B cell (primary cell): Measurements from ENCODE around the gene TMEM234. TPM values are rescaled to one million over a fixed set of nuclear protein-coding genes. Genes with fewer than 3 reads are reported as not detected.

Experiments
- ATAC-seq: fragments of 200-7000 bp; cut with Tn5 transposase; one replicate; pipeline ENCODE4 v1.10.0; 2021; ENCODE audit warnings: low read depth, mild to moderate bottlenecking, moderate number of reproducible peaks, moderate library complexity
- CTCF ChIA-PET: fragments of 350-600 bp; sonication (Branson Sonifier 250); formaldehyde crosslinking; loops from one replicate; lab custom pipeline; 2021; ENCODE audit warnings: antibody characterized with exemption, inconsistent platforms; lab: Charles Lee
- POLR2A ChIA-PET: fragments of 350-600 bp; sonication (Branson Sonifier 250); formaldehyde crosslinking; loops from one replicate; lab custom pipeline; 2021; ENCODE audit warnings: antibody characterized with exemption; lab: Charles Lee
- DNase-seq: peaks from one replicate; pipeline ENCODE4 v3.0.0; 2013
- H2AFZ ChIP-seq: 2 replicates; pipeline ENCODE4 v1.6.1; 2012; ENCODE audit warnings: mild to moderate bottlenecking, low read depth, low read length; ENCODE audit not compliant: insufficient read depth, poor library complexity, severe bottlenecking
- H3K27ac ChIP-seq, 2 donors: 1 replicate in 1 of 2; 2 replicates in 1 of 2; pipeline ENCODE4 v1.5.1; 2012 to 2013; ENCODE audit warnings: low read length in 2 of 2, mild to moderate bottlenecking in 2 of 2, moderate library complexity in 1 of 2
- H3K27me3 ChIP-seq, 4 experiments: fragments of 200-600 bp in 1 of 4; sonication (generic) in 1 of 4; replicated peaks in 1 of 4; 1 replicate in 2 of 4; 2 replicates in 2 of 4; pipeline versions ENCODE4 v1.6.1 to v1.7.0; 2013 to 2016; ENCODE audit warnings: low read length in 3 of 4, mild to moderate bottlenecking in 2 of 4, mixed read lengths in 1 of 4, moderate library complexity in 1 of 4; ENCODE audit not compliant: insufficient read depth in 4 of 4, control insufficient read depth in 3 of 4; ENCODE audit errors: control extremely low read depth in 1 of 4
- H3K36me3 ChIP-seq, 2 experiments: replicated peaks in 1 of 2; 1 replicate in 1 of 2; 2 replicates in 1 of 2; pipeline versions ENCODE4 v1.6.1 to v1.7.1; 2013; ENCODE audit warnings: low read length in 1 of 2; ENCODE audit not compliant: insufficient read depth in 2 of 2, control insufficient read depth in 1 of 2; ENCODE audit errors: control extremely low read depth in 1 of 2, extremely low read depth in 1 of 2
- H3K4me1 ChIP-seq, 2 donors: fragments of 200-600 bp in 1 of 2; sonication (generic) in 1 of 2; 1 replicate in 1 of 2; 2 replicates in 1 of 2; pipeline versions ENCODE4 v1.5.1 to v1.6.1; 2013 to 2017; ENCODE audit warnings: low read length in 2 of 2; ENCODE audit not compliant: control insufficient read depth in 2 of 2, insufficient read depth in 2 of 2
- H3K4me2 ChIP-seq: replicated peaks from 2 replicates; pipeline ENCODE3; 2012; ENCODE audit warnings: mild to moderate bottlenecking, low read depth, low read length; ENCODE audit not compliant: poor library complexity, severe bottlenecking
- H3K4me3 ChIP-seq, 5 experiments: fragments of 200-600 bp in 1 of 5; sonication (generic) in 1 of 5; 1 replicate in 3 of 5; 2 replicates in 2 of 5; pipeline versions ENCODE4 v1.5.1 to v1.7.0; 2011 to 2016; ENCODE audit warnings: low read length in 4 of 5, mild to moderate bottlenecking in 4 of 5, low read depth in 2 of 5, control low read depth in 1 of 5, moderate library complexity in 1 of 5; ENCODE audit not compliant: insufficient read depth in 1 of 5; ENCODE audit errors: control extremely low read depth in 1 of 5, extremely low read depth in 1 of 5
- H3K79me2 ChIP-seq: fragments of 200-600 bp; sonication (generic); one replicate; pipeline ENCODE4 v1.6.0; 2016; ENCODE audit warnings: low read length; ENCODE audit not compliant: control insufficient read depth, insufficient read depth
- H3K9ac ChIP-seq: fragments of 200-600 bp; sonication (generic); 2 replicates; pipeline ENCODE4 v1.6.1; 2017; ENCODE audit warnings: mild to moderate bottlenecking, low read length, moderate library complexity
- H3K9me3 ChIP-seq, 3 donors: one replicate each; pipeline versions ENCODE4 v1.6.1 to v1.7.1; 2013; ENCODE audit warnings: low read length in 2 of 3; ENCODE audit not compliant: control insufficient read depth in 2 of 3, insufficient read depth in 1 of 3; ENCODE audit errors: control extremely low read depth in 1 of 3
- H4K20me1 ChIP-seq: 2 replicates; pipeline ENCODE4 v1.6.0; 2012; ENCODE audit warnings: mild to moderate bottlenecking, low read length; ENCODE audit not compliant: insufficient read depth, control insufficient read depth, poor library complexity, severe bottlenecking
- H3K27ac Mint-ChIP-seq: one replicate; pipeline ENCODE4 v1.8.0; 2021; ENCODE audit warnings: mixed read lengths
- H3K27me3 Mint-ChIP-seq: one replicate; pipeline ENCODE4 v1.8.0; 2021; ENCODE audit warnings: mixed read lengths
- H3K4me1 Mint-ChIP-seq: one replicate; pipeline ENCODE4 v1.8.0; 2021; ENCODE audit warnings: mixed read lengths
- H3K4me3 Mint-ChIP-seq: one replicate; pipeline ENCODE4 v1.8.0; 2021; ENCODE audit warnings: mixed read lengths
- H3K9me3 Mint-ChIP-seq: one replicate; pipeline ENCODE4 v1.8.0; 2022; ENCODE audit warnings: mixed read lengths; ENCODE audit not compliant: insufficient read depth
- EZH2 ChIP-seq: IDR thresholded peaks from 2 replicates; pipeline ENCODE4 v1.6.1; 2012; ENCODE audit warnings: borderline replicate concordance, low read depth, mild to moderate bottlenecking, moderate library complexity, low read length; ENCODE audit not compliant: insufficient read depth, poor library complexity, severe bottlenecking
- WGBS: methylation state at CpG from one replicate; pipeline ENCODE4 v1.1.5; 2013; ENCODE audit warnings: missing lambda C conversion rate; ENCODE audit not compliant: insufficient coverage; 5-methylcytosine and 5-hydroxymethylcytosine counted together
- intact Hi-C: fragments of 100-400 bp; cut with micrococcal nuclease; formaldehyde crosslinking; loops from one replicate; pipeline ENCODE4 v1.10.0; 2022
- polyA plus RNA-seq: library from polyadenylated mRNA; depleted of rRNA; stranded (reverse); fragments of >200 nt; gene quantifications from 2 replicates; pipeline ENCODE4 v1.2.3, GENCODE V29; 2012
- total RNA-seq, 2 donors: library from RNA; stranded (reverse); fragments of 120-200 nt in 1 of 2; gene quantifications; 1 replicate in 1 of 2; 2 replicates in 1 of 2; pipeline versions ENCODE4 v1.2.3 to v1.2.4, GENCODE V29; 2013 to 2022
- TF ChIP-seq, protein P1 (sequence below): fragments of 200-600 bp; IDR thresholded peaks from one replicate; pipeline ENCODE4 v1.8.0; 2022; ENCODE audit warnings: antibody characterized with exemption, mild to moderate bottlenecking

The TMEM234 gene
- total and polyA plus RNA-seq, 2 donors (not counting 1 experiment from before 2014, with no cell fraction given), result 22.0 to 60.8 TPM

GRCh38 chr1:32198237-32199042, 23.7 kb downstream of the TMEM234 start:
- Histone ChIP-seq H3K27me3 (no peaks in the 10 kb centered on the region), H3K4me2 (no peak overlapping the region), H3K27ac (no peak overlapping the region), H3K9me3 (no peaks in the 10 kb centered on the region), H3K4me3 (no peak overlapping the region), H3K4me1 (peaks cover 12 to 29% of the 10 kb centered on the region in 2 donors), H2AFZ (no peak overlapping the region), H3K9ac (no peak overlapping the region), H3K79me2 (no peaks in the 10 kb centered on the region), H3K36me3 (peaks cover 4 to 34% of the 10 kb centered on the region in 2 experiments), H4K20me1 (no peaks in the 10 kb centered on the region)
- no peaks in the 10 kb centered on the region for H3K27me3 Mint-ChIP-seq
- H3K4me3 Mint-ChIP-seq, result peak overlapping the region; percentile 15
- no peak for DNase-seq
- no peak for TF ChIP-seq EZH2
- TF ChIP-seq, protein P1, sequence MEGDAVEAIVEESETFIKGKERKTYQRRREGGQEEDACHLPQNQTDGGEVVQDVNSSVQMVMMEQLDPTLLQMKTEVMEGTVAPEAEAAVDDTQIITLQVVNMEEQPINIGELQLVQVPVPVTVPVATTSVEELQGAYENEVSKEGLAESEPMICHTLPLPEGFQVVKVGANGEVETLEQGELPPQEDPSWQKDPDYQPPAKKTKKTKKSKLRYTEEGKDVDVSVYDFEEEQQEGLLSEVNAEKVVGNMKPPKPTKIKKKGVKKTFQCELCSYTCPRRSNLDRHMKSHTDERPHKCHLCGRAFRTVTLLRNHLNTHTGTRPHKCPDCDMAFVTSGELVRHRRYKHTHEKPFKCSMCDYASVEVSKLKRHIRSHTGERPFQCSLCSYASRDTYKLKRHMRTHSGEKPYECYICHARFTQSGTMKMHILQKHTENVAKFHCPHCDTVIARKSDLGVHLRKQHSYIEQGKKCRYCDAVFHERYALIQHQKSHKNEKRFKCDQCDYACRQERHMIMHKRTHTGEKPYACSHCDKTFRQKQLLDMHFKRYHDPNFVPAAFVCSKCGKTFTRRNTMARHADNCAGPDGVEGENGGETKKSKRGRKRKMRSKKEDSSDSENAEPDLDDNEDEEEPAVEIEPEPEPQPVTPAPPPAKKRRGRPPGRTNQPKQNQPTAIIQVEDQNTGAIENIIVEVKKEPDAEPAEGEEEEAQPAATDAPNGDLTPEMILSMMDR, result no peak
- H3K9me3 Mint-ChIP-seq, result no peaks in the 10 kb centered on the region
- ChIA-PET CTCF (interaction anchor here (0.6 to 1.1 kb wide), 4 partner anchors 17 to 207 kb away, joined by 3 to 8 read pairs (median 4); partner anchors contain the start of gene TXLNA), POLR2A (interaction anchor here (0.6 kb wide), 1 partner anchor 125 kb away, joined by 3 read pairs; no protein-coding TSS in a partner anchor)
- WGBS, result 91% methylated on average over 2 of the region's 3 CpGs
- peaks cover 23% of the 10 kb centered on the region for H3K4me1 Mint-ChIP-seq
- intact Hi-C loops, result no loop called here
- no peak overlapping the region for H3K27ac Mint-ChIP-seq
- no peak for ATAC-seq

GRCh38 chr1:32197837-32198236, 24.3 kb downstream of the TMEM234 start:
- H3K36me3 ChIP-seq, result peaks cover 4 to 40% of the 10 kb centered on the region in 2 experiments
- no peak overlapping the region for H3K4me3 Mint-ChIP-seq
- no peaks in the 10 kb centered on the region for H3K27me3 ChIP-seq

More at GRCh38 chr1:32197837-32198236, 24.3 kb downstream of the TMEM234 start:
- TF ChIP-seq EZH2, result no peak
- TF ChIP-seq, protein P1, result no peak
- no peak for DNase-seq
- H3K27me3 Mint-ChIP-seq, result no peaks in the 10 kb centered on the region
- no peak overlapping the region for H3K27ac ChIP-seq
- H2AFZ ChIP-seq, result no peak overlapping the region
- peaks cover 12 to 29% of the 10 kb centered on the region in 2 donors for H3K4me1 ChIP-seq
- H3K9ac ChIP-seq, result no peak overlapping the region
- POLR2A ChIA-PET, result interaction anchor here (0.6 kb wide), 1 partner anchor 125 kb away, joined by 3 read pairs; no protein-coding TSS in a partner anchor
- no peaks in the 10 kb centered on the region for H3K9me3 ChIP-seq
- H4K20me1 ChIP-seq, result no peaks in the 10 kb centered on the region
- CTCF ChIA-PET, result interaction anchor here (0.6 to 1.1 kb wide), 2 partner anchors 18 to 208 kb away, joined by 6 to 8 read pairs; no protein-coding TSS in a partner anchor
- no peak overlapping the region for H3K4me3 ChIP-seq
- ATAC-seq, result no peak
- no peak overlapping the region for H3K27ac Mint-ChIP-seq
- 93% methylated on average over 5 of the region's 6 CpGs for WGBS
- no peak overlapping the region for H3K4me2 ChIP-seq
- H3K79me2 ChIP-seq, result no peaks in the 10 kb centered on the region
- intact Hi-C loops, result no loop called here
- peaks cover 23% of the 10 kb centered on the region for H3K4me1 Mint-ChIP-seq
- no peaks in the 10 kb centered on the region for H3K9me3 Mint-ChIP-seq
